ENCODE measurements around the gene CALCA.
A peak's percentile ranks its signal among the peaks of the same experiment; 100 is the strongest.

CALCA gene

GRCh38 chr11:14974515-14975251 is 2.5 kb upstream of the CALCA start:
- Histone ChIP-seq H3K36me3 (ENCODE audit: insufficient read depth, low read length) (no peaks in the 10 kb centered on the region), H2AFZ (ENCODE audit: low read length, unreplicated experiment) (no peak overlapping the region)

DNA sequence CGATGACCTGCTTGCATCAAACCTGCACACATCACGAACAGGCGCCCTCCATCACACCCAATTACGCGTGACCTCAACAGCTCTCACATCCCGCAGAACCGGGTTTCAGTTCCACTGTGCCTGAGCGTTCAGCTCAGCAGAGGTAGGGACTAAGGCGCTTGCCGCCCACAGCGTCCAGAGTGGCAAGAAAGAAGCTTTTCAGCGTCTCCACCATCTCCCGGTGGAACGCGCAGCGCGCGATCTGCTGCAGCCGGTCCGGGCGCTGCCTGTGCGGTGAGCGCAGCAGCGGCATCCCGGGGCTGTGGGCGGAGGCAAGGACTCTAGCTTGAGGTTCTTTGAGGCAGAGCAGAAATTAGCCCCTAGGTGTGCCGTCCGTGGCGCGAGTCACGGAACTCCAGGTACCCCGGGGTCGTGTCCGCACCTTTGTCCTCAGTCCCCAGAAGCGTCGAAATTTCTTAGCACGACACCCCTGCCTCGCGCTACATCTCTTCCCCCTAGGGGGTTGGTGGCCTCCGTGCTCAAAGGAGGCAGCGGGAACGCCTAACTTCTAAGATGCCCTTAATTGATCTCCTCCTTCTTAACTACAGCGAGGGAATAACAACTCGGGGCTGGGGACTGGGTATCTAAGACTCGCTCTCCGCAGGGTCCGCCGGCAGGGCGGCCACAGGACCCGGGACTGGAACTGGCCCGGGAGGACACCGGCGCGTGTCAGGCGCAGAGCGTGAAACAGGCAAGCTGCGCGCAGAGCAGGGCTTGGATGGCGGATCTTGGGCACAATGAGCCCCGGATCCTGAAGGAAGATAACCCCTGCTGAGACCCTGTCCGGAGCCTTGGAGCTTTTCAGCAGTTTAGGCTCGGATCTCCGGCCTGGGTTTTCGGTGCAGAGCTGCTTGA is 1.7 kb upstream of the CALCA start:
- Histone ChIP-seq H3K36me3 (ENCODE audit: insufficient read depth, low read length) (no peaks in the 10 kb centered on the region), H3K27ac (ENCODE audit: low read depth, low read length) (no peak overlapping the region), H3K4me1 (ENCODE audit: control insufficient read depth, insufficient read depth, low read length, unreplicated experiment) (peaks cover 4% of the 10 kb centered on the region), H3K27me3 (ENCODE audit: insufficient read depth, low read length) (peaks cover 84% of the 10 kb centered on the region), H3K4me3 (ENCODE audit: low read depth, low read length) (peak overlapping the region; percentile 59), H3K79me2 (ENCODE audit: control insufficient read depth, insufficient read depth, low read length, unreplicated experiment) (no peaks in the 10 kb centered on the region), H2AFZ (ENCODE audit: low read length, unreplicated experiment) (no peak overlapping the region)

More at GRCh38 chr11:14974515-14975251, 2.5 kb upstream of the CALCA start:
- peak overlapping the region; percentile 59; the same call in 1 of the 2 replicates for H3K4me3 ChIP-seq (ENCODE audit: low read depth, low read length)
- no peaks in the 10 kb centered on the region for H3K79me2 ChIP-seq (ENCODE audit: control insufficient read depth, insufficient read depth, low read length, unreplicated experiment)
- peaks cover 4% of the 10 kb centered on the region for H3K4me1 ChIP-seq (ENCODE audit: control insufficient read depth, insufficient read depth, low read length, unreplicated experiment)
- peaks cover 79% of the 10 kb centered on the region for H3K27me3 ChIP-seq (ENCODE audit: insufficient read depth, low read length)
- H3K27ac ChIP-seq (ENCODE audit: low read depth, low read length), result no peak overlapping the region

DNA sequence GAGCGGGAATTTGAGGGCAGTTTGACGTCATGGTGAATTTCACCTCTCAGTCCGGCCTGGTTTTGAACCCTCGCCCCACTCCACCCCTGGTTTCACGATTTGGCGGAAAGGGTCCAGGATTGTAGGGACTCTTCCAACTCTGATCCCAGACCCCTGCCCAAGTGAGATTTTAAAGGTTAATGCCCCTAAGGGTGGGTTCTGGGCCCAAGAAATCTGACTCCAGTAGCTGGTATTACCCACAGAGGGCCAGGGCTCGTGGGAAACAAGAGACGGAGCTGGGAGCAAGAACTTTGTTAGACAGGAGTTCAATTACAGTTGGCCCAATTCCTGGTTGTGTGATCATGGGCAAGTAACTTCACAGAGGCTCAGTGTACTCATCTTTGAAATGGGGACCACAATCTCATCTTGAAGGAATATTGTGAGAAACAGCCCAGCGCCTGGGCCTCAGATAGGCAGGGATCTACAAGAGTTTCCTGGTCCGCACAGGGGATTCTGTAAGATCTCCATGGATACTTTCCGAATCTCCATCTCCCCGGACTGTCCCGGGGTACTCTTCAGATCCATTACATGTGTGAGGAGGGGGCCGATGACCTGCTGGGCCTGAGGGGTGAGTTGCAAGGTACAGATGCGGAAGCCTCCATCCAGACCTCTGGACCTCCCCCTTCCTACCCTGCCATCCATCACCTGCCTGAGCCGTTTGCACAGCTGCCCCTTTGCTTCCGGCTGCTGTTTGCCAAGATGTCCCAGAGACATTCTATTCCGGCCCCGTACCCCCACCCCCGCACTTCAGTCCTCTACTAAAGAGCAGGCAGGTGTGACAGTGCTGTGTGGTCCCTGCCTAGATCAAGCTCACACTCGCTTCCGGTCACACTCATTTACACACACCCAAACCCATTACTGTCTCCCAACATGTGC is 687 bp upstream of the CALCA start:
- no peak overlapping the region for H3K27ac ChIP-seq (ENCODE audit: low read depth, low read length)
- no peaks in the 10 kb centered on the region for H3K79me2 ChIP-seq (ENCODE audit: control insufficient read depth, insufficient read depth, low read length, unreplicated experiment)
- H3K27me3 ChIP-seq (ENCODE audit: insufficient read depth, low read length), result peaks cover 93% of the 10 kb centered on the region
- no peak overlapping the region for H3K4me3 ChIP-seq (ENCODE audit: low read depth, low read length)
- peaks cover 4% of the 10 kb centered on the region for H3K4me1 ChIP-seq (ENCODE audit: control insufficient read depth, insufficient read depth, low read length, unreplicated experiment)
- no peak overlapping the region for H2AFZ ChIP-seq (ENCODE audit: low read length, unreplicated experiment)
- no peaks in the 10 kb centered on the region for H3K36me3 ChIP-seq (ENCODE audit: insufficient read depth, low read length)

DNA sequence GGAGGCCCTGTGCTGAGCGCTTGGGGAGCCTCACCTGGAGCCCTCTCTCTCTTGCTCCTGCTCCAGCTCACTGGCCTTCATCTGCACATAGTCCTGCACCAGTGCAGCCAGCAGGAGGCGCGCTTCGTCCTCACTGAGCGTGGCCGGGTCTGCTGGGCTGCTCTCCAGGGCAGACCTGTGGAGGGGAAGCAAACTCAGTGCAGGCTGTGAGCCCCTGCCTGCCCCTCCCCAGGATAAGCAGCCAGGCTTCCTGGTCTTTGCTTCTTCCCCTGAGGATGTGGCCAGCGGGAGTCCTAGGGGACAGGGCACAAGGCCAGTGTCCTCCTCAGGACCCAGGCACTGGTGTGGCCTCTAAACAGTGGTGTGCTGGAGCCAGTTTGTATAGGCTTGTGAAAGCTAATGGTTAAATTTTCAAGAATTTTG is 2.2 kb downstream of the CALCA start:
- no peak overlapping the region for H3K4me3 ChIP-seq (ENCODE audit: low read depth, low read length)
- no peak overlapping the region for H3K27ac ChIP-seq (ENCODE audit: low read depth, low read length)
- peaks cover 4% of the 10 kb centered on the region for H3K4me1 ChIP-seq (ENCODE audit: control insufficient read depth, insufficient read depth, low read length, unreplicated experiment)
- H3K36me3 ChIP-seq (ENCODE audit: insufficient read depth, low read length), result no peaks in the 10 kb centered on the region
- peaks cover 84% of the 10 kb centered on the region for H3K27me3 ChIP-seq (ENCODE audit: insufficient read depth, low read length)
- no peak overlapping the region for H2AFZ ChIP-seq (ENCODE audit: low read length, unreplicated experiment)
- H3K79me2 ChIP-seq (ENCODE audit: control insufficient read depth, insufficient read depth, low read length, unreplicated experiment), result no peaks in the 10 kb centered on the region

DNA sequence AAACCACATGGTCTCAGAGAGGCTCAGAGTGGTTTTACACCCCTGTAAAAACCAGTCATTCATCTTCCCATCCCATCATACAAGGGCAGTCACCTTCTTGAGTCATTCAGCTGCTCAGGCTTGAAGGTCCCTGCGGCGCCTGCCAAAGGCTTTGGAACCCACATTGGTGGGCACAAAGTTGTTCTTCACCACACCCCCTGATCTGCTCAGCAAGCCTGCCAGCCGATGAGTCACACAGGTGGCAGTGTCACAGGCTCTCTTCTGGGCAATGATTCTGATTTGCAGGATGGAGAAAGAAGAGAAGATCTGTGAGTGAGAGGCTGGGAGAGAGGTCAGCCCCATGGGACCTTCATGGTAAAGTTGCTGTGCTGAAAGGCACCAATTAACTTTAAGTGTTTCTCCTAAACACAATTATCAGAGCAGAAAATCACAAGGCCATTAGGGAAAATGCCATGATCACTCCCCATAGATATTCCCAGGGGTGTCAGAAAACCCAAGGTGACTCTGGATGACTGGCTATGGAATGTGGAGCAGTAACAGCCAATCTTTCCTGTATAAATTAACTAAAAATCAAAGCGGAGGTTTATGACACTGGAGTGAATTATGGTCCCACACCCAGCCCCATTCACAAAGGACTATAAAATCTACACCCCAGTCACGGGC is 4.4 kb downstream of the CALCA start:
- no peak overlapping the region for H3K4me3 ChIP-seq (ENCODE audit: low read depth, low read length)
- no peak overlapping the region for H3K27ac ChIP-seq (ENCODE audit: low read depth, low read length)
- H3K4me1 ChIP-seq (ENCODE audit: control insufficient read depth, insufficient read depth, low read length, unreplicated experiment), result no peaks in the 10 kb centered on the region
- H3K27me3 ChIP-seq (ENCODE audit: insufficient read depth, low read length), result peaks cover 62% of the 10 kb centered on the region
- H2AFZ ChIP-seq (ENCODE audit: low read length, unreplicated experiment), result no peak overlapping the region
- no peaks in the 10 kb centered on the region for H3K79me2 ChIP-seq (ENCODE audit: control insufficient read depth, insufficient read depth, low read length, unreplicated experiment)
- no peaks in the 10 kb centered on the region for H3K36me3 ChIP-seq (ENCODE audit: insufficient read depth, low read length)

DNA sequence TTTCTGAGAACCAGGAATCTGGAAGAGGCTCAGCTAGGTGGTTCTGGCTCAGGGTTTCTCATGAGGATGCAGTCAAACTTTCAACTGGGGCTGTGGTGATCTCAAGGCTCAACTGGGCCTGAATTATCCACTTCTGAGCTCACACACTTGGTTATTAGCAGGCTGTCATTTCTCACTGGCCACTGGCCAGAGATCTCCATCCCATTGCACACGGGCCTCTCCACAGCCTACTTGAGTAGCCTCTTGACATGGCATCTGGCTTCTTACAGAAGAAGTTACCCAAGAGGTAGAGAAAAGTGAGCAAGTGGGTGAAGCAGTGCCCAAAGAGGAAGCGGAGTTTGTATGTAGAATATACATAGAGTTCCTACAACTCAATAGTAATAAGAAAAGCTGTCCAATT is 16.0 kb downstream of the CALCA start:
- H3K4me1 ChIP-seq (ENCODE audit: control insufficient read depth, insufficient read depth, low read length, unreplicated experiment), result no peaks in the 10 kb centered on the region
- no peak overlapping the region for H3K4me3 ChIP-seq (ENCODE audit: low read depth, low read length)
- H3K36me3 ChIP-seq (ENCODE audit: insufficient read depth, low read length), result no peaks in the 10 kb centered on the region
- peaks cover 41% of the 10 kb centered on the region for H3K27me3 ChIP-seq (ENCODE audit: insufficient read depth, low read length)
- H3K79me2 ChIP-seq (ENCODE audit: control insufficient read depth, insufficient read depth, low read length, unreplicated experiment), result no peaks in the 10 kb centered on the region
- H3K27ac ChIP-seq (ENCODE audit: low read depth, low read length), result no peak overlapping the region
- H2AFZ ChIP-seq (ENCODE audit: low read length, unreplicated experiment), result no peak overlapping the region

- no peak overlapping the region for H3K4me3 ChIP-seq (ENCODE audit: low read depth, low read length)
- H3K36me3 ChIP-seq (ENCODE audit: insufficient read depth, low read length), result no peaks in the 10 kb centered on the region
- no peak overlapping the region for H2AFZ ChIP-seq (ENCODE audit: low read length, unreplicated experiment)
- peaks cover 47% of the 10 kb centered on the region for H3K27me3 ChIP-seq (ENCODE audit: insufficient read depth, low read length)
- H3K79me2 ChIP-seq (ENCODE audit: control insufficient read depth, insufficient read depth, low read length, unreplicated experiment), result no peaks in the 10 kb centered on the region
- H3K27ac ChIP-seq (ENCODE audit: low read depth, low read length), result no peak overlapping the region
- no peaks in the 10 kb centered on the region for H3K4me1 ChIP-seq (ENCODE audit: control insufficient read depth, insufficient read depth, low read length, unreplicated experiment)
Measured at GRCh38 chr11:14954581-14954980, 17.6 kb downstream of the CALCA start.

DNA sequence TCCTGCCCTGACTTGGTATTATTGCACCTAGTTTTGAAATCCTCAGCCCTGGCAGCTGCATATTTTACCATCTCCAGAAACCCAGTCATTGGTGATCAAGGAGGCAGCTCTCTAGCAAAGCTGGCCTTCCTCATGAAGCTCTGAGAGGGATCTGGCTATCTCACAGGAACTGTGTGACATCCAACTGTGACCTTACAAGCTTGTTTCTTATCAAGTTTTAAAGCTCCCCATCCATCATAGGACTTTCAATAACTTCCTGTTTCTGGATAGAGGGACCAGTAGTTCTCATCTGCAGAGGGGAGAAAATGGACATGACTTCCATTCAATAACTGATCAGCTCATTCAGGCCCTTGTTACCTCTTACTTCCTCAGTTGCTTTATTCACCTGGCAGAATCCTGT is 18.2 kb downstream of the CALCA start:
- H3K4me1 ChIP-seq (ENCODE audit: control insufficient read depth, insufficient read depth, low read length, unreplicated experiment), result no peaks in the 10 kb centered on the region
- H3K27me3 ChIP-seq (ENCODE audit: insufficient read depth, low read length), result peaks cover 45% of the 10 kb centered on the region
- H3K4me3 ChIP-seq (ENCODE audit: low read depth, low read length), result no peak overlapping the region

GRCh38 chr11:14949437-14950147 is 22.6 kb downstream of the CALCA start:
- H3K4me3 ChIP-seq (ENCODE audit: low read depth, low read length), result peak overlapping the region; percentile 13; the same call in 1 of the 2 replicates
- H2AFZ ChIP-seq (ENCODE audit: low read length, unreplicated experiment), result no peak overlapping the region
- H3K27ac ChIP-seq (ENCODE audit: low read depth, low read length), result no peak overlapping the region
- no peaks in the 10 kb centered on the region for H3K79me2 ChIP-seq (ENCODE audit: control insufficient read depth, insufficient read depth, low read length, unreplicated experiment)
- no peaks in the 10 kb centered on the region for H3K4me1 ChIP-seq (ENCODE audit: control insufficient read depth, insufficient read depth, low read length, unreplicated experiment)
- peaks cover 32% of the 10 kb centered on the region for H3K27me3 ChIP-seq (ENCODE audit: insufficient read depth, low read length)
- H3K36me3 ChIP-seq (ENCODE audit: insufficient read depth, low read length), result no peaks in the 10 kb centered on the region

More for the DNA sequence above, 18.2 kb downstream of the CALCA start:
- H3K36me3 ChIP-seq (ENCODE audit: insufficient read depth, low read length), result no peaks in the 10 kb centered on the region
- no peak overlapping the region for H2AFZ ChIP-seq (ENCODE audit: low read length, unreplicated experiment)
- H3K27ac ChIP-seq (ENCODE audit: low read depth, low read length), result no peak overlapping the region
- H3K79me2 ChIP-seq (ENCODE audit: control insufficient read depth, insufficient read depth, low read length, unreplicated experiment), result no peaks in the 10 kb centered on the region

Data from ACC112 (cell line).